HEK293 (cell line): ENCODE measurements around the gene CPEB2.

Source experiments
- CTCF ChIP-seq: fragments of 450-650 bp; formaldehyde crosslinking; IDR thresholded peaks from 2 replicates; pipeline ENCODE4 v1.5.1; 2016; ENCODE audit warnings: missing biosample characterization, missing genetic modification characterization
- PRDM10 ChIP-seq: fragments of 450-650 bp; formaldehyde crosslinking; IDR thresholded peaks from 2 replicates; pipeline ENCODE4 v1.5.1; 2016; ENCODE audit warnings: missing biosample characterization, missing genetic modification characterization

- no peak for TF ChIP-seq CTCF
- TF ChIP-seq PRDM10 (tag by site-specific recombination) = 0 out of 2 replicates have a peak, but pooled peaks have one; percentile 26
These were observed 923 bp upstream of the CPEB2 start for GRCh38 chr4:15001248-15001868.
